HK-2 (cell line): ENCODE measurements around the gene PADI1.

Source experiments
- DNase-seq: peaks from one replicate; pipeline ENCODE4 v3.0.0-alpha.2; 2018; ENCODE audit not compliant: unreplicated experiment

Gene PADI1

GRCh38 chr1:17274186-17275170 lies 69.5 kb downstream of the PADI1 start:
- DNase-seq: peak; percentile 32

DNA sequence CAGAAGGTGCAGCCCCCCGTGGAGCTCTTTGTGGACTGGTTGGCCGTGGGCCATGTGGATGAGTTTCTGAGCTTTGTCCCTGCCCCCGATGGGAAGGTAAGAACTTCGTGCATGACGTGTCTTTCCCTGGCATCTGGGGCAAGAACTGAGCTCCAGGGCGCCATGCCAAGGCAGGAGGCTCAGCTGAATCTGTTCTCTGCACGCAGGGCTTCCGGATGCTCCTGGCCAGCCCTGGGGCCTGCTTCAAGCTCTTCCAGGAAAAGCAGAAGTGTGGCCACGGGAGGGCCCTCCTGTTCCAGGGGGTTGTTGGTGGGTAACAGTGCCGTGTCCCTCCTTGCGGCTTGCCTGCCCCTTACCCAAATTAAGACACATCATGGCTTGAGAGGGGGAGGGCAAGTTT lies 71.6 kb downstream of the PADI1 start:
- DNase-seq: peak; percentile 63

- DNase-seq: no peak
These were observed 72.7 kb downstream of the PADI1 start for GRCh38 chr1:17277511-17278159.

DNA sequence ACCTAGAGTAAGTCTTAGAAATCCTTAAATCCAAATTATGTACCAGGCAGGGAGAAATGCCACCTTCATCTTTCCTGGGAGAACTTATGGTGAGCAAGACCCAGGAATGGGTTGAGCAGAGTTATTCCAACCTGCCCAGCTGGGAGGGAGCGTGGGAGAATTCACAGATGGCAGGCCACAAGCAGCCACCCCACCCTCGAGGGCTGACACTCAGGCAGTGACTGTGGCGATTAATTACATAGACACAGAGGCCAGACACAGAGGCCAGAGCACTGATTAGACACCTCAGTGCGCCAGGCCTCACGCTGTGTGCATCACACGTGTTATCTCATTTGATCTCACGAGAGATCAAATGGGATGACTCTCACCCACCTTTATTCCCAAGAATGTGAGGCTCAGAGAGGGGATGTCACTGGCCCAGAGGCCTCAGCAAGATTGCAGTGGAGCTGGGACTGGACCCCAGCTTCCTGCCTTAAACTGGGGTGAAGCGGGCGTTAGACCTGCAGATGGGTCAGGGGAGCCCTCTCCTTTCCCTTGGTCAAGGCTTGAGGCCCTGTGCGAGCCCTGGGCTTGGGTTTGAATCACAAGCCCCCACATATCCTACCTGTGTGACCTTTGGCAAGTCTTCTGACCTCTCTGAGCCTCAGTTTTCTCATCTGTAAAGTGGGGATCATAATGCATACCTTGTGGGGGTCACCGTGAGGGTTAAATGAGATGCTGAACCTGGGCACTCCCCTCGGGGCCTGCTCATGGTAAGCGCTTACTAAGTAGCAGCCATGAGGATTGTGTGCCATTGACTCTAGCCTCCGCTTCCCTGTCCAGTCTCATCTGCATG lies 74.3 kb downstream of the PADI1 start:
- no peak for DNase-seq

DNA sequence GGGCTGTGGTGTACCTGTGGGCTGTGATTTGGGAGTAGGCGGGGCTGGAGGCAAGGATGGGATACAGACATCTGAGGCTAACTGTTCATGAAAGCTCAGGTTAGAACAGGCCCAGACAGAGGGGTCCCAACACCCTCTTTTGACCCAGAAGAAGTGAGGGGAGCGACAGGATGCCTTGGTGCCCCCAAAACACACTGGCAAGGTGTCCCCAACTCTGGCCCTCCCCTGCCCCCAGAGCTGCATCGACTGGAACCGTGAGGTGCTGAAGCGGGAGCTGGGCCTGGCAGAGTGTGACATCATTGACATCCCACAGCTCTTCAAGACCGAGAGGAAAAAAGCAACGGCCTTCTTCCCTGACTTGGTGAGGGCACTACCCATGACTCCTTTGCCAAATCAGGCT lies 75.5 kb downstream of the PADI1 start:
- no peak for DNase-seq

GRCh38 chr1:17280894-17281293 lies 76.0 kb downstream of the PADI1 start:
- DNase-seq: no peak

- no peak for DNase-seq
These were observed 76.8 kb downstream of the PADI1 start for GRCh38 chr1:17281775-17282181.

- no peak for DNase-seq
These were observed 77.9 kb downstream of the PADI1 start for GRCh38 chr1:17282836-17283235.

- DNase-seq: no peak
These were observed 81.7 kb downstream of the PADI1 start for GRCh38 chr1:17286646-17287045.

DNA sequence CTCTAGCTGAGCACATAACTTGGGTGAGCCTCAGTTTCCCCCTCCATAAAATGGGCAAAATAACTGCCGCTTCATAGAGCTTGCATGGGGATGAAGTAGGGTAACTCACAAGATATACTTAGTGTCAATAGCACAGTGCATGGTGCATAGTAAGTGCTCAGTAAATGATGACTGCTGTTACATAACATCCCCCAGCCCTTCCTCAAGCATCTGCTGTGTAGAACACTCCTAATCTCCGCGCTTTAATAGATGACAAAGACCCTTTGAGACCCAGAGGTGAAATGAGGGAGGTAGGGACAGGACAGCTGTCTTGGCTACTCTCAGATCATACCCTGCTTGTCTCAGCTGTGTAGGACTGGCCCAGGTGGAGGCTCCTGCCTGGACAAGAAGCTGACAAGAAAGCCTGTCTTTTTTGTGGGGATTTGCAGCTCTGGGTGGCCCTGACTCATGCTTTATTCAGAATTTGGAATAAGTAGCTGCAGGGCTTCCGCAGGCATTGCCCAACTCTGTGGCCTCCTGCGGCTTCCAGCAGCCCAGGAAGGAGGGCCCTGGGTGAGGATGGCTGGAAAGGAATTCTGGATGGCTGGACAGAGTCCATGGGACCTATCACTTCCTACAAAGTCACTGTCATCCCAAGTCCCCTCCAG lies 82.3 kb downstream of the PADI1 start:
- DNase-seq: peak; percentile 48

DNA sequence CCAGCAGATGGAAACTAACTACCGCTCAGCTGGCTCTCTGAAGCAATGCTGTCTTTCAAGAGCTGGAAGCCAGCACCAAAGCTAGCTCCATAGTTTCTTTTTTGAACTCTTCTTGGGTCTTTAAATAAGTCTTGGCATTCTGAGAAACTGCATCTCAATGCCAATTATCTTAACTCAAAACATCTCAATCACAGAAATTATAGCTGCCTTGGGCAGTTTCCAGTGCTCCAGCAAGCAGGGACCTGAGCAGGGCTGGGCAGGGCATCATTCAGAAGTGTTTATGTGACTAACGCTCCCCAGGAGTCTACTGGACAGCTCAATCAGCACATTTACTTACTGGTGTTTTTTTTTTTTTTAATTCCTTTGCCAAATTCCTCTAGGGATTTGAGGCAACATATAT lies 84.8 kb downstream of the PADI1 start:
- no peak for DNase-seq

- DNase-seq: no peak
These were observed 85.6 kb downstream of the PADI1 start for GRCh38 chr1:17290553-17290952.

GRCh38 chr1:17292299-17293160 lies 87.6 kb downstream of the PADI1 start:
- no peak for DNase-seq

GRCh38 chr1:17293681-17294425 lies 88.9 kb downstream of the PADI1 start:
- DNase-seq: no peak

GRCh38 chr1:17295292-17295691 lies 90.4 kb downstream of the PADI1 start:
- no peak for DNase-seq
